IPS DF 19.7 (cell line): ENCODE measurements around the gene SMYD3.

Experiments used
- DNase-seq: peaks from one replicate; pipeline ENCODE4 v3.0.0-alpha.2; 2013; ENCODE audit warnings: low read depth, low spot score

The SMYD3 gene

GRCh38 chr1:245873883-245874671, 633.0 kb downstream of the SMYD3 start:
- DNase-seq, result no peak

GRCh38 chr1:245873068-245873467, 634.0 kb downstream of the SMYD3 start:
- DNase-seq, result no peak

DNA sequence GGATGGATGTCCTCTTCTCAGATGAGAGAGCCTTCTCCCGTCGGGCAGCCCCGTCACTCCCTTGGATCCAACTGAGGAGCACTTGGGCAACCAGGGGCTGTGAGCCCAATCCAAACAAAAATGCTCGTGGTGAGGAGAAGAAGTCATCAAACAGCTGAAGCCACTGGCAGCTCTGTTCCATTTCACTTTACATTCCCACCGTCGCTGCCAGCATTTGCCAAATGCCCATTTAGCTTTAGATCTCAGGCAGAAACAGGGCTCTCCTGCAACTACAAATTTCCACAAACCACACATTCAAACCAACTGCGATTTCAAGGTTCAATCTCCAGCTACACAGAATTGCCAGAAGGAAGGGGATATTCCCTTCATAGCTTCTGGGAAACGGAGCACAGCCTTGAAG, 634.6 kb downstream of the SMYD3 start:
- DNase-seq, result no peak

GRCh38 chr1:245871915-245872314, 635.2 kb downstream of the SMYD3 start:
- DNase-seq, result no peak

DNA sequence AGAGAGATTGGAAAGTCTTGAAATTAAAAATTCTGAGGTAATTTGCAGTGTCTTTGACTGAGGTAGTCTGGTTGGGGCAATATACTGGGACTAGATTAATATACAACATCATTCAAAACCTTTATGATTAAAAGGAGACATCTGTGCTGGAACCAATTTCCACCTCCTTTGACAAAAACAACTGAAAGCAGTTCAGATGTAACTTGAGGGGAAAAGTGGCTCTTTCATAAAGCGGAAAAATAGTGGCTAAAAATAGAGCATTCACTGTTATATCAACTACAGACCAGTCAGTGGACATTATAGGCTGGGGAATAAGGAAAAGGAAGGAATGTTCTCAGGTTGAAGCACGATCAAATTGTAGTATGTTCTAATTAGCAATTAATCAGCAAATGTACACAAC, 635.9 kb downstream of the SMYD3 start:
- DNase-seq, result no peak

- DNase-seq, result no peak
Measured at GRCh38 chr1:245870698-245871097, 636.4 kb downstream of the SMYD3 start.

DNA sequence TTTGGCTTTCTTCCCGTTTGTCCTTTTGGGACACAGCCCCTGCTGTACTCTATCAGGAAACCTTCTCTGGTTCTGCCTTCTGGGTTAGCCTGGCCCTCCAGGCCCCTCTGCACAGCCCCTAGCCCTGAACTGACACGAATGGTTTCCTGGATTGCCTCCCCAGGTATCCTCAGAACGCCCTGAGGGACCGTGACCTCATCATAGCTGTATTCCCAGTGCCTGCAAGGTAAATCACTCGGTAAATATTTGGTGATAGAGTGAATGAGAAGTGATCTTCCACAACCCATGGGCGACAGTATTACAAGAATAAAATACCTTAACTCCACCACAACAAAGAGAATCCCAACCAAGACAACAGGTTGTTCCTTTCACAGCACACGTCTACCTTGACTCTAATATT, 637.2 kb downstream of the SMYD3 start:
- DNase-seq, result no peak

- DNase-seq, result no peak
Measured at GRCh38 chr1:245867738-245868137, 639.3 kb downstream of the SMYD3 start.

DNA sequence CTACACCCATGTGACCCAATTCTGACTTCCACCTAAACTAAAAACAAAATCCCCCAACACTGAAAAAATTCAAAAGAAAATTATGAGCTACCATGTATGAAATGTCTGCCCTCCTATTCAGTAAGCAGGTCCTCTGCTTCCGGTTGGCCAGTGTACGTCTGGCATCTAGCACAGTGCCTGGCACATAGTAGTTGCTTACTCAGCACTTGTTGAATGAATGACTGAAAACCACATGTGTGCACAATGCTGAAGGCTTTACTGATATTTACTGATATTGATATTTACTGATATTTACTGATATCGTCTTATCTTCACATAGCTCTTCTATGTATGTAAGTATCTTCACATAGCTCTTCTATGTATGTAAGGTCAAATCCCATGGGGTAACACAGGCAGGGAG, 642.2 kb downstream of the SMYD3 start:
- no peak for DNase-seq

GRCh38 chr1:245863566-245864184, 643.4 kb downstream of the SMYD3 start:
- DNase-seq, result no peak

GRCh38 chr1:245862812-245863540, 644.1 kb downstream of the SMYD3 start:
- no peak for DNase-seq

GRCh38 chr1:245860657-245861544, 646.2 kb downstream of the SMYD3 start:
- DNase-seq, result no peak

- no peak for DNase-seq
Measured at GRCh38 chr1:245859493-245860114, 647.5 kb downstream of the SMYD3 start.

DNA sequence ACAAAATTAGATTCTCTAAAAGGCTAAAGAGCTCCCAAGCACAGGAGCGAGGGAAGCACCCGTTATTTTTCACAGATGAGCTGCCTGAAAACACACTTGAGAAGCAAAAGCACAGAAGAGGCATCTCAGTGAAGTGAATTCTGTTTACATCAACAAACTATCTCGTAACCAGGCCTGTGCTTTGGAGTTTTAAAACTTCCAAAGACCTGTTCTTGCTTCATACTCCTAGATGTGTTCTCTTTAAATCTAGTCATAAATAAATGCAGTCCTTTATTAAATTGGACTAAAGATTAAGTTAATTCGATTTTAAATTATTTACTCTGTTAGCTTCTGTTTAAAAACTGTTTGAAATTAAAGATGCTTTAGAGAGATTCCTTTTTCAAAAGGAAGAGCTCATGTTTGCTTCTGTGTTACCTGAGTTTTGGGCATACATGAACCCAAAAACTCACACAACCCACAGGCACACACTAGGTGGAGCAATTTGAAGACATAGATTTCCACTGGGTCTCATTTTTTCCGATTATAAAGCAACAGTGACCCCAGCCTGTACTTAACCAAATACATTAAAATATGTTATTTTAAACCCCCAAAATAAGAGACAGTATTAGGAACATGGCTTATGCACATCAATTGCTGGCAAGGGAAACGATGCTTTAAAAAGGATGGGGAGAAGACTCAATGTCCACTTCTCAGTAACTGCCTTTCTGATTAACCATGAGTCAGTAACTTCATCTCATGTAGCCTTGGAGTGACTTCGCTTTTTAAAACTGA, 648.2 kb downstream of the SMYD3 start:
- DNase-seq, result no peak

GRCh38 chr1:245858022-245858721, 648.9 kb downstream of the SMYD3 start:
- no peak for DNase-seq

DNA sequence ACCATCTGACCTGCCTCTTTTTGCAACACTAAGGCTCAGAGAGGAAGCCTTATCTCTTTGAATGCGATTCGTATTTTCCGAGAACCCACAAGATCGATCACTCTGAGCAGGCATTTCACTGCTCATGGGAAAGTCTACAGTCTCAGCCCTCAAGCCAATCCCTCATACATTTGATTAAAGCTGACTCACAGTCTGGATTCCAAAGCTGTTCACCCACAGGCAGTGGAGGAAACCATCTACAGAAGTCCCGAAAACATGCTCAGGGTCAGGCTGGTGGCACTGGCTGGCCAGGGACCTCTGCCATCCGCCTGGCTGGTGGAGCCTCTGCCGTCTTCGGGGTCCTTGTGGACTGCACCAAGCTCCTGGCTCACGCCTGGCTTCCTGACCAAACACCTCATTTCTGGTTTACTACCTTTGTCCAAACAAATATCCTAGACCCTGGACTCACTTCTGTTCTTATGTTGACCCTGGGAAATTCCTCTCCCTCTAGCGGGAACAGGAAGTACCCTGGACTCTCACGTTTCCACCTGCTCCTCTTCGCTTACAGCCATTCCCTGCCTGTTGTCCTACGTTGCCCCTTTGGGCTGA, 650.0 kb downstream of the SMYD3 start:
- DNase-seq, result no peak

DNA sequence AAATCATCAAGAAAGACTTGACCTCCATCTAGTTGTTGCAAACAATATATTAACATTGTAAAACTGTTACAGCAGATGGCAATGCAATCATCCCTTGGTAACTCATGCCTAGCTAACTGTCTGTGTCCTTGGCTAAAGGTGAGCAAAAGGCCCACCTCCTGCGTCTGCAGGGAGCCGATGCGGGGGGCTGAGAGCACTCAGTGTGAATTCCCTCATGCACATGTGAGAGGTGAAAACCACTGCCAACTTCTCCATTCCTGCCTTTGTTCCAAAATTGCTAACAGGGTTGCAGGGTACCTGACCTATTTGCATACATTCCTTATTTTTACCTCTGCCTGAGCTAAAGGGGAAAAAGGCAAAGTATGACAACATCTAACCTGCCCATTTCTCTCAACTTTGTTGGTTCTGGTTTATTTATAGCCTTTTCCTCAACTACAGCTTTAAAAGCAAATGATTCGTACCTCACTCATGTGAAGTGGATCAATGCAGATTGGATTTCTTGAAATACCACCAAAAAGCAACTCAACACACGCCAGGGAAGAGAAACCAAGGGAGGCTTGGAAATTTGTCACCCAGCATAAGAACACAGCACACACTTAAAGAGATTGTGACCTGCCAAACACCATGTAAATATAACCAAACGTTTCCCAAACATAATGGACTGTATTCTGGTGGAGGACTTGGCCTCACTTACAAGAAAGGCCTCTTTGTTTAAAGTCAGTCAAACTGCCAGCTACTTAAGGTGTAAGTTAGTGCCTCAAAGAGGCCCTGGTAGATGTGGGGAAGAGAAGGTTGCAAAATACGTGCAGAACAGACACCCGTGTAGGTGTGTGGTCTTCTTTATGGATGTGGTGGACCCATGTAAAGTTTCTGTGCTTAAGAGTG, 651.0 kb downstream of the SMYD3 start:
- no peak for DNase-seq

GRCh38 chr1:245853291-245853690, 653.8 kb downstream of the SMYD3 start:
- DNase-seq, result no peak
